Omental fat pad (tissue), 4 donors: Measurements from ENCODE around the gene TRAF6. TPM values are rescaled to one million over a fixed set of nuclear protein-coding genes. Genes with fewer than 3 reads are reported as not detected.
"Not testable (repeated sequence)": the region's sequence is repeated elsewhere in the genome, so short reads cannot be mapped to it uniquely, and the experiment has no call there.

Experiments used
- ATAC-seq: fragments of 150-250 bp; one replicate; pipeline ENCODE4 v1.9.1; 2016; ENCODE audit warnings: mild to moderate bottlenecking, moderate library complexity; ENCODE audit not compliant: low FRiP score
- DNase-seq: peaks from one replicate; pipeline ENCODE4 v3.0.0-alpha.2; 2019; ENCODE audit warnings: low spot score
- total RNA-seq, 4 donors: library from RNA; depleted of rRNA; stranded (reverse); fragments of >200 nt; gene quantifications; one replicate each; pipeline ENCODE4 v1.1.0, GENCODE V29; 2016
- TF ChIP-seq, protein P1 (sequence below), 3 donors: fragments of 450-650 bp; IDR thresholded peaks; one replicate each; pipeline ENCODE4 v1.5.1; 2016 to 2017; ENCODE audit warnings: antibody characterized with exemption in 3 of 3, mild to moderate bottlenecking in 3 of 3, moderate library complexity in 2 of 3

The TRAF6 gene
- 10 to 100 TPM; 10.1 to 17.5 (median 13.9) TPM for total RNA-seq

DNA sequence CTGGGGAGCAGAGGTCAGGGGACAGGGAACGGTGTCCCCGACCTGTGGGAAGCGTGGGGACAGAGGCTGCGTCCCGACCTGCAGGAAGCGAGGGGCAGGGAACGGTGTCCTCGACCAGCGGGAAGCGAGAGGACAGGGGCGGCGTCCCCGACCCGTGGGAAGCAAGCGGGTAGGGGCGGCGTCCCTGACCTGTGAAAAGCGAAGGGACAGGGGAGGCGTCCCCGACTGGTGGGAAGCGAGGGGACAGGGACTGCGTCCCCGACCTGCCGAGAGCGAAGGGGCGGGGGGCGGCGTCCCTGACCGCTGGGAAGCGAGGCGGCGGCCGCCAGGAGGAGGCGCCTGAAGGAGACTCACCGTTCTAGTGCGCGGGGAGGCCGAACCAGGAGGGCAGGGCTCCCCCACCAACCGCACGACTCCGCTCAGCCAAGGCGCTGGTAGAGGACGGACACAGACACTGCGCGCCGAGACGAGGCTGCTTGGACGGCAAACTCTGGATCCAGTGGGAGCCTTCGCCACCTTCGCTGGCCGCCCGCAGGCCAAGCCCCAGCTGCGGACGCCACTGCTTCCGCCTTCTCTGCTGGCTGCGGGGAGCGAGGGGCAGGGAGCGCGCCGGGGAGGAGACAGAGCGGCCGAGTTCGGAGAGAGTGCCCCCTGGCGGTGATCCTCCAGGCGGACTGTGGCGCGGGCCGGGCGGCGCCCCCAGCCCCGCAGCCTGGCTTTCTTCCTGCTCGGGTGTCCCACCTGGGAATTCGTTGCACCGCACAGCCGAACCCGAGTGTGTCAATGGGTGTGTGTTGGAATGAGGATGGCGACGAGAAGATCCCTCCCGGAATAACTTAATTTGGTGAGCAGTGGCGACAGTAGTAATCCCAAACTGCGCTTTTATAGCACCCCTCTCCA is at the start of gene TRAF6:
TSS of gene TRAF6 (minus strand) at position 579 of the 900 bp plus-strand sequence. CDS start 8,757 bp downstream, outside the sequence.
- DNase-seq (peak; percentile 78), ATAC-seq (peak; percentile 98)
- TF ChIP-seq, protein P1, sequence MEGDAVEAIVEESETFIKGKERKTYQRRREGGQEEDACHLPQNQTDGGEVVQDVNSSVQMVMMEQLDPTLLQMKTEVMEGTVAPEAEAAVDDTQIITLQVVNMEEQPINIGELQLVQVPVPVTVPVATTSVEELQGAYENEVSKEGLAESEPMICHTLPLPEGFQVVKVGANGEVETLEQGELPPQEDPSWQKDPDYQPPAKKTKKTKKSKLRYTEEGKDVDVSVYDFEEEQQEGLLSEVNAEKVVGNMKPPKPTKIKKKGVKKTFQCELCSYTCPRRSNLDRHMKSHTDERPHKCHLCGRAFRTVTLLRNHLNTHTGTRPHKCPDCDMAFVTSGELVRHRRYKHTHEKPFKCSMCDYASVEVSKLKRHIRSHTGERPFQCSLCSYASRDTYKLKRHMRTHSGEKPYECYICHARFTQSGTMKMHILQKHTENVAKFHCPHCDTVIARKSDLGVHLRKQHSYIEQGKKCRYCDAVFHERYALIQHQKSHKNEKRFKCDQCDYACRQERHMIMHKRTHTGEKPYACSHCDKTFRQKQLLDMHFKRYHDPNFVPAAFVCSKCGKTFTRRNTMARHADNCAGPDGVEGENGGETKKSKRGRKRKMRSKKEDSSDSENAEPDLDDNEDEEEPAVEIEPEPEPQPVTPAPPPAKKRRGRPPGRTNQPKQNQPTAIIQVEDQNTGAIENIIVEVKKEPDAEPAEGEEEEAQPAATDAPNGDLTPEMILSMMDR (IDR thresholded peaks at IDR 0.05) = peak in 1 of 3 donors; percentile 57

- DNase-seq (no peak), ATAC-seq (no peak)
- TF ChIP-seq, protein P1 (IDR thresholded peaks at IDR 0.05) = no peak
Observed at GRCh38 chr11:36558571-36559413, 48.7 kb upstream of the TRAF6 start.

DNA sequence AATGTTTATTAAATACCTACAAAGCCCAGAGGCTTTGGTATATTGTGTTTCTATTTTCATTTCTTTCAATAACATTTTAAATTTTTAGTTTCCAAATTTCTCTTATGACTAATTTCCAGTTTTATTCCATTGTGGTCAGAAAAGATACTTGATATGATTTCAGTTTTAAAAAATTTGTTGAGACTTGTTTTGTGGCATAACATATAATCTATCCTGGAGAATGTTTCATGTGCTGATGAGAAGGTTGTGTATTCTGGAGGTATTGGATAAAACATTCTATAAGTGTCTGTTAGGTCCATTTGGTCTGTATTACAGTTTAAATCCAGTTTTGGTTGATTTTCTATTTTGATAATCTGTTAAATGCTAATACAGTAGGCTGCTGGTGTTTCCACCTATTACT is 47.9 kb upstream of the TRAF6 start:
- TF ChIP-seq, protein P1 (IDR thresholded peaks at IDR 0.05) = no peak
- ATAC-seq (no peak), DNase-seq (no peak)

- DNase-seq, ATAC-seq: not testable (repeated sequence)
Observed at GRCh38 chr11:36557390-36557789, 47.3 kb upstream of the TRAF6 start.

- TF ChIP-seq, protein P1 (IDR thresholded peaks at IDR 0.05) = no peak
- DNase-seq (no peak), ATAC-seq (no peak)
Observed at GRCh38 chr11:36550385-36551115, 40.5 kb upstream of the TRAF6 start.

GRCh38 chr11:36540998-36541397 is 30.9 kb upstream of the TRAF6 start:
- DNase-seq = no peak
- TF ChIP-seq, protein P1 (IDR thresholded peaks at IDR 0.05) = no peak
- no peak for ATAC-seq
